Esophagus squamous epithelium (tissue), 4 donors: ENCODE results near the gene POC1A.

ENCODE experiments used
- CTCF ChIP-seq, 6 experiments: fragments of 450-650 bp in 4 of 6; fragments of 200-600 bp in 2 of 6; sonication (generic) in 2 of 6; IDR thresholded peaks; one replicate each; pipeline ENCODE4 v1.5.1; 2016 to 2019; ENCODE audit warnings: antibody characterized with exemption in 6 of 6, mild to moderate bottlenecking in 4 of 6, moderate library complexity in 4 of 6
- POLR2A ChIP-seq, 4 donors: fragments of 450-650 bp; IDR thresholded peaks; one replicate each; pipeline ENCODE4 v1.6.1; 2017; ENCODE audit warnings: antibody characterized with exemption in 4 of 4, mild to moderate bottlenecking in 4 of 4, moderate library complexity in 3 of 4

- TF ChIP-seq CTCF (IDR thresholded peaks at IDR 0.05), result no peak
- no peak for TF ChIP-seq POLR2A (IDR thresholded peaks at IDR 0.05)
Measured at GRCh38 chr3:52197499-52197841, 43.2 kb upstream of the POC1A start.
